Measurements from ENCODE around the gene TMEM200C.
"Not testable (repeated sequence)": the region's sequence is repeated elsewhere in the genome, so short reads cannot be mapped to it uniquely, and the experiment has no call there.

Gene TMEM200C

GRCh38 chr18:5892823-5893431 is 2.4 kb downstream of the TMEM200C start:
- in situ Hi-C loops (cut with HindIII; ENCODE audit: low sequenced_read_pairs): no loop called here

- in situ Hi-C loops (cut with HindIII; ENCODE audit: low sequenced_read_pairs): no loop called here
Measured at GRCh38 chr18:5891854-5892215, 3.5 kb downstream of the TMEM200C start.

- in situ Hi-C loops (cut with HindIII; ENCODE audit: low sequenced_read_pairs): no loop called here
Measured at GRCh38 chr18:5891184-5891853, 4.0 kb downstream of the TMEM200C start.

GRCh38 chr18:5890331-5891183 is 4.8 kb downstream of the TMEM200C start:
- in situ Hi-C loops (cut with HindIII; ENCODE audit: low sequenced_read_pairs): no loop called here

GRCh38 chr18:5885361-5885760 is 10.0 kb downstream of the TMEM200C start:
- in situ Hi-C loops (cut with HindIII; ENCODE audit: low sequenced_read_pairs): no loop called here

- in situ Hi-C loops (cut with HindIII; ENCODE audit: low sequenced_read_pairs): no loop called here
Measured at GRCh38 chr18:5884375-5884774, 10.9 kb downstream of the TMEM200C start.

GRCh38 chr18:5879479-5879882 is 15.8 kb downstream of the TMEM200C start:
- in situ Hi-C loops (cut with HindIII; ENCODE audit: low sequenced_read_pairs): no loop called here

GRCh38 chr18:5876891-5877290 is 18.4 kb downstream of the TMEM200C start:
- in situ Hi-C loops (cut with HindIII; ENCODE audit: low sequenced_read_pairs): no loop called here

GRCh38 chr18:5874336-5874735 is 21.0 kb downstream of the TMEM200C start:
- in situ Hi-C loops (cut with HindIII; ENCODE audit: low sequenced_read_pairs): no loop called here

- in situ Hi-C loops (cut with HindIII; ENCODE audit: low sequenced_read_pairs): no loop called here
Measured at GRCh38 chr18:5872886-5873285, 22.4 kb downstream of the TMEM200C start.

GRCh38 chr18:5871426-5871825 is 23.9 kb downstream of the TMEM200C start:
- in situ Hi-C loops (cut with HindIII; ENCODE audit: low sequenced_read_pairs): no loop called here

GRCh38 chr18:5868218-5868854 is 27.0 kb downstream of the TMEM200C start:
- in situ Hi-C loops (cut with HindIII; ENCODE audit: low sequenced_read_pairs): no loop called here

- in situ Hi-C loops (cut with HindIII; ENCODE audit: low sequenced_read_pairs): no loop called here
Measured at GRCh38 chr18:5865521-5865920, 29.8 kb downstream of the TMEM200C start.

GRCh38 chr18:5862127-5862526 is 33.2 kb downstream of the TMEM200C start:
- in situ Hi-C loops (cut with HindIII; ENCODE audit: low sequenced_read_pairs): not testable (repeated sequence)

- in situ Hi-C loops (cut with HindIII; ENCODE audit: low sequenced_read_pairs): no loop called here
Measured at GRCh38 chr18:5857180-5857579, 38.1 kb downstream of the TMEM200C start.

- in situ Hi-C loops (cut with HindIII; ENCODE audit: low sequenced_read_pairs): no loop called here
Measured at GRCh38 chr18:5853253-5853652, 42.1 kb downstream of the TMEM200C start.

- in situ Hi-C loops (cut with HindIII; ENCODE audit: low sequenced_read_pairs): no loop called here
Measured at GRCh38 chr18:5851998-5852397, 43.3 kb downstream of the TMEM200C start.

- in situ Hi-C loops (cut with HindIII; ENCODE audit: low sequenced_read_pairs): no loop called here
Measured at GRCh38 chr18:5842653-5843052, 52.7 kb downstream of the TMEM200C start.

- in situ Hi-C loops (cut with HindIII; ENCODE audit: low sequenced_read_pairs): no loop called here
Measured at GRCh38 chr18:5841518-5841917, 53.8 kb downstream of the TMEM200C start.

GRCh38 chr18:5840547-5840946 is 54.8 kb downstream of the TMEM200C start:
- in situ Hi-C loops (cut with HindIII; ENCODE audit: low sequenced_read_pairs): no loop called here

- in situ Hi-C loops (cut with HindIII; ENCODE audit: low sequenced_read_pairs): no loop called here
Measured at GRCh38 chr18:5840025-5840424, 55.3 kb downstream of the TMEM200C start.
